ENCODE results near the gene CHD5.

The CHD5 gene

GRCh38 chr1:6167391-6168303 is 12.5 kb downstream of the CHD5 start:
- TF ChIP-seq TCF4 (CRISPR knock-in tag; IDR thresholded peaks at IDR 0.05; ENCODE audit: borderline replicate concordance), result no peak
- TF ChIP-seq ZNF565 (CRISPR knock-in tag; conservative IDR thresholded peaks at IDR 0.05; ENCODE audit: low read depth), result no peak
- TF ChIP-seq TOX (CRISPR knock-in tag; IDR thresholded peaks at IDR 0.05; ENCODE audit: borderline replicate concordance), result no peak
- no peak for TF ChIP-seq ZFP30 (CRISPR knock-in tag; IDR thresholded peaks at IDR 0.05)
- no peak for ATAC-seq

- TF ChIP-seq ZNF8 (CRISPR knock-in tag; IDR thresholded peaks at IDR 0.05), result no peak
- no peak for TF ChIP-seq CSDC2 (CRISPR knock-in tag; IDR thresholded peaks at IDR 0.05)
- no peak for TF ChIP-seq OSR1 (CRISPR knock-in tag; IDR thresholded peaks at IDR 0.05)
- TF ChIP-seq CREB5 (CRISPR knock-in tag; IDR thresholded peaks at IDR 0.05; ENCODE audit: low read depth), result no peak
- TF ChIP-seq RARB (CRISPR knock-in tag; IDR thresholded peaks at IDR 0.05), result no peak
- TF ChIP-seq ZNF565 (CRISPR knock-in tag; conservative IDR thresholded peaks at IDR 0.05; ENCODE audit: low read depth), result no peak
- no peak for TF ChIP-seq PPARA (CRISPR knock-in tag; IDR thresholded peaks at IDR 0.05; ENCODE audit: borderline replicate concordance)
- TF ChIP-seq ZNF70 (CRISPR knock-in tag; IDR thresholded peaks at IDR 0.05), result no peak
- TF ChIP-seq ZFP3 (CRISPR knock-in tag; IDR thresholded peaks at IDR 0.05), result no peak
- no peak for TF ChIP-seq PATZ1 (CRISPR knock-in tag; IDR thresholded peaks at IDR 0.05; ENCODE audit: borderline replicate concordance)
- TF ChIP-seq SNAI2 (CRISPR knock-in tag; IDR thresholded peaks at IDR 0.05), result no peak
- no peak for TF ChIP-seq BACH2 (CRISPR knock-in tag; IDR thresholded peaks at IDR 0.05; ENCODE audit: borderline replicate concordance)
- no peak for TF ChIP-seq GLIS3 (CRISPR knock-in tag; IDR thresholded peaks at IDR 0.05)
- TF ChIP-seq TSHZ2 (CRISPR knock-in tag; IDR thresholded peaks at IDR 0.05), result no peak
- TF ChIP-seq CSRNP3 (CRISPR knock-in tag; IDR thresholded peaks at IDR 0.05), result no peak
- TF ChIP-seq POU6F1 (CRISPR knock-in tag; IDR thresholded peaks at IDR 0.05; ENCODE audit: borderline replicate concordance, low read depth), result no peak
- ATAC-seq, result no peak
These were observed 13.3 kb downstream of the CHD5 start for GRCh38 chr1:6166655-6167390.

GRCh38 chr1:6166221-6166620 is 13.9 kb downstream of the CHD5 start:
- no peak for TF ChIP-seq BACH2 (CRISPR knock-in tag; IDR thresholded peaks at IDR 0.05; ENCODE audit: borderline replicate concordance)
- no peak for TF ChIP-seq TCF4 (CRISPR knock-in tag; IDR thresholded peaks at IDR 0.05; ENCODE audit: borderline replicate concordance)
- TF ChIP-seq ZNF8 (CRISPR knock-in tag; IDR thresholded peaks at IDR 0.05), result no peak
- no peak for TF ChIP-seq ESRRG (CRISPR knock-in tag; IDR thresholded peaks at IDR 0.05)
- TF ChIP-seq TOX (CRISPR knock-in tag; IDR thresholded peaks at IDR 0.05; ENCODE audit: borderline replicate concordance), result no peak
- no peak for TF ChIP-seq CSRNP3 (CRISPR knock-in tag; IDR thresholded peaks at IDR 0.05)
- no peak for TF ChIP-seq SNAI2 (CRISPR knock-in tag; IDR thresholded peaks at IDR 0.05)
- no peak for TF ChIP-seq RARB (CRISPR knock-in tag; IDR thresholded peaks at IDR 0.05)
- no peak for TF ChIP-seq GLIS3 (CRISPR knock-in tag; IDR thresholded peaks at IDR 0.05)
- TF ChIP-seq CSDC2 (CRISPR knock-in tag; IDR thresholded peaks at IDR 0.05), result no peak
- TF ChIP-seq ZNF565 (CRISPR knock-in tag; conservative IDR thresholded peaks at IDR 0.05; ENCODE audit: low read depth), result no peak
- TF ChIP-seq ZFP3 (CRISPR knock-in tag; IDR thresholded peaks at IDR 0.05), result no peak
- no peak for TF ChIP-seq POU6F1 (CRISPR knock-in tag; IDR thresholded peaks at IDR 0.05; ENCODE audit: borderline replicate concordance, low read depth)
- no peak for TF ChIP-seq PPARA (CRISPR knock-in tag; IDR thresholded peaks at IDR 0.05; ENCODE audit: borderline replicate concordance)
- no peak for TF ChIP-seq ISL1 (CRISPR knock-in tag; IDR thresholded peaks at IDR 0.05)
- TF ChIP-seq ZNF70 (CRISPR knock-in tag; IDR thresholded peaks at IDR 0.05), result no peak
- TF ChIP-seq ARNTL (CRISPR knock-in tag; IDR thresholded peaks at IDR 0.05; ENCODE audit: borderline replicate concordance, low read depth), result no peak
- ATAC-seq, result no peak

Data from SK-N-SH treated with all-trans-retinoic acid at 6 μM for 48 hours (cell line).